HCT116 (cell line): ENCODE measurements around the gene SLC6A11. TPM values are rescaled to one million over a fixed set of nuclear protein-coding genes. Genes with fewer than 3 reads are reported as not detected.

Source experiments
- ATAC-seq: fragments of 200-7000 bp; cut with Tn5 transposase; 2 replicates; pipeline ENCODE4 v1.9.1; 2020; ENCODE audit warnings: mild to moderate bottlenecking, moderate library complexity
- BruUV-seq: library from RNA; stranded (reverse); fragments of 400-500 nt; replicated peaks from 2 replicates; lab custom pipeline; 2021; lab: Mats Ljungman, UMichigan
- CTCF ChIA-PET: fragments of 300-600 bp; sonication (Branson Sonifier 250); formaldehyde crosslinking; loops from one replicate; lab custom pipeline; 2021; ENCODE audit warnings: antibody characterized with exemption; lab: Charles Lee
- POLR2A ChIA-PET: fragments of 300-600, 350-600 bp; sonication (Branson Sonifier 250); formaldehyde crosslinking; loops from one replicate; lab custom pipeline; 2021; ENCODE audit warnings: antibody characterized with exemption; lab: Charles Lee
- RAD21 ChIA-PET, 2 experiments: fragments of 300-600 bp; sonication (Branson Sonifier 250); formaldehyde crosslinking; loops; one replicate each; lab custom pipeline; 2023; ENCODE audit warnings: low total read pairs in 2 of 2; ENCODE audit not compliant: uncharacterized antibody in 2 of 2, unreplicated experiment in 2 of 2, low non-redundant PET in 1 of 2; lab: Charles Lee
- DNase-seq: peaks from one replicate; pipeline ENCODE4 v3.0.0-alpha.2; 2010; ENCODE audit warnings: low read depth, low spot score
- H2AFZ ChIP-seq: fragments of 200-600 bp; shearing (Covaris generic), sonication (generic); 2 replicates; pipeline ENCODE4 v1.6.1; 2017; ENCODE audit warnings: low read depth, mixed run types, mixed read lengths, antibody characterized with exemption, low read length; ENCODE audit not compliant: poor library complexity, severe bottlenecking
- H3K27ac ChIP-seq: 2 replicates; pipeline ENCODE4 v1.5.1; 2012; ENCODE audit warnings: low read depth, low read length
- H3K27me3 ChIP-seq: fragments of 200-600 bp; sonication (generic); 2 replicates; pipeline ENCODE4 v1.6.1; 2016; ENCODE audit warnings: mixed run types, low read length, mixed read lengths; ENCODE audit not compliant: insufficient read depth
- H3K36me3 ChIP-seq, 2 experiments: fragments of 200-500 bp in 1 of 2; fragments of 200-600 bp in 1 of 2; sonication (Bioruptor generic) in 1 of 2; sonication (generic) in 1 of 2; 2 replicates each; pipeline versions ENCODE4 v1.5.1 to v1.6.1; 2014 to 2016; ENCODE audit warnings: low read length in 2 of 2, inconsistent platforms in 1 of 2, mixed read lengths in 1 of 2, mixed run types in 1 of 2; ENCODE audit not compliant: insufficient read depth in 2 of 2, control insufficient read depth in 1 of 2
- H3K4me1 ChIP-seq, 2 experiments: fragments of 200-600 bp in 1 of 2; sonication (generic) in 1 of 2; 2 replicates each; pipeline versions ENCODE4 v1.5.1 to v1.6.1; 2012 to 2017; ENCODE audit warnings: low read length in 2 of 2, inconsistent platforms in 1 of 2, mild to moderate bottlenecking in 1 of 2, mixed read lengths in 1 of 2, mixed run types in 1 of 2, moderate library complexity in 1 of 2; ENCODE audit not compliant: insufficient read depth in 2 of 2, control insufficient read depth in 1 of 2
- H3K4me2 ChIP-seq: fragments of 200-600 bp; sonication (generic); 2 replicates; pipeline ENCODE4 v1.6.1; 2017; ENCODE audit warnings: mixed run types, low read length, mixed read lengths
- H3K4me3 ChIP-seq, 2 experiments: fragments of 200-600 bp in 1 of 2; sonication (generic) in 1 of 2; replicated peaks in 1 of 2; 2 replicates each; pipeline ENCODE4 v1.5.1; 2011 to 2016; ENCODE audit warnings: low read length in 2 of 2, control low read depth in 1 of 2, low read depth in 1 of 2, mild to moderate bottlenecking in 1 of 2, mixed read lengths in 1 of 2, mixed run types in 1 of 2
- H3K79me2 ChIP-seq: fragments of 200-600 bp; sonication (generic); 2 replicates; pipeline ENCODE4 v1.6.1; 2017; ENCODE audit warnings: mild to moderate bottlenecking, mixed run types, low read length, moderate library complexity, mixed read lengths; ENCODE audit not compliant: insufficient read depth
- H3K9ac ChIP-seq: fragments of 200-600 bp; sonication (generic); 2 replicates; pipeline ENCODE4 v1.6.1; 2016; ENCODE audit warnings: low read length, mixed read lengths
- H3K9me2 ChIP-seq: fragments of 200-600 bp; sonication (generic), shearing (Covaris generic); 2 replicates; pipeline ENCODE4 v1.6.1; 2017; ENCODE audit warnings: mixed run types, mild to moderate bottlenecking, moderate library complexity; ENCODE audit not compliant: insufficient read depth
- H3K9me3 ChIP-seq, 2 experiments: fragments of 200-500 bp in 1 of 2; fragments of 200-600 bp in 1 of 2; sonication (Bioruptor generic) in 1 of 2; sonication (generic) in 1 of 2; 2 replicates each; pipeline ENCODE4 v1.6.1; 2014 to 2017; ENCODE audit warnings: low read length in 2 of 2, mixed read lengths in 2 of 2, inconsistent platforms in 1 of 2, low read depth in 1 of 2, mild to moderate bottlenecking in 1 of 2, mixed run types in 1 of 2, moderate library complexity in 1 of 2; ENCODE audit not compliant: control insufficient read depth in 1 of 2, insufficient read depth in 1 of 2
- H4K20me1 ChIP-seq: fragments of 200-600 bp; sonication (generic), shearing (Covaris generic); 2 replicates; pipeline ENCODE4 v1.6.1; 2017; ENCODE audit warnings: mixed run types, mild to moderate bottlenecking, moderate library complexity; ENCODE audit not compliant: insufficient read depth
- CEBPB ChIP-seq: IDR thresholded peaks from 2 replicates; pipeline ENCODE4 v1.6.1; 2012; ENCODE audit warnings: low read depth
- EZH2phosphoT487 ChIP-seq: fragments of 200-600 bp; IDR thresholded peaks from 2 replicates; pipeline ENCODE4 v1.6.1; 2018; ENCODE audit warnings: antibody characterized with exemption, borderline replicate concordance
- FOSL1 ChIP-seq: IDR thresholded peaks from 2 replicates; pipeline ENCODE4 v1.6.1; 2012; ENCODE audit warnings: low read depth
- JUND ChIP-seq: IDR thresholded peaks from 2 replicates; pipeline ENCODE4 v1.6.1; 2012
- POLR2AphosphoS5 ChIP-seq: IDR thresholded peaks from 2 replicates; pipeline ENCODE4 v1.6.1; 2011; ENCODE audit warnings: mild to moderate bottlenecking, low read depth, low read length, moderate library complexity
- RAD21 ChIP-seq: IDR thresholded peaks from 2 replicates; pipeline ENCODE4 v1.6.1; 2012; ENCODE audit warnings: low read depth, mild to moderate bottlenecking
- intact Hi-C: fragments of 100-400 bp; cut with micrococcal nuclease; formaldehyde crosslinking; loops from 2 replicates; pipeline ENCODE4 v1.10.0; 2022
- total RNA-seq: library from RNA; stranded (reverse); gene quantifications from one replicate; pipeline ENCODE4 v1.2.1, GENCODE V29; 2021; ENCODE audit not compliant: unreplicated experiment
- TF ChIP-seq, protein P1 (sequence below): IDR thresholded peaks from 2 replicates; pipeline ENCODE4 v1.6.1; 2011; ENCODE audit warnings: mild to moderate bottlenecking, low read length, moderate library complexity; ENCODE audit not compliant: insufficient replicate concordance; ENCODE audit errors: extremely low read depth
- TF ChIP-seq, protein P2 (sequence below): IDR thresholded peaks from 2 replicates; pipeline ENCODE4 v1.6.1; 2012; ENCODE audit warnings: low read depth
- TF ChIP-seq, protein P3 (sequence below), 3 experiments: fragments of 200-600 bp in 1 of 3; sonication (generic) in 1 of 3; IDR thresholded peaks in 2 of 3; conservative IDR thresholded peaks in 1 of 3; 2 replicates each; pipeline ENCODE4 v1.5.1; 2012 to 2017; ENCODE audit warnings: low read depth in 2 of 3, low read length in 2 of 3, antibody characterized with exemption in 1 of 3, borderline replicate concordance in 1 of 3, control low read depth in 1 of 3, mild to moderate bottlenecking in 1 of 3, mixed read lengths in 1 of 3, mixed run types in 1 of 3, moderate library complexity in 1 of 3; ENCODE audit not compliant: insufficient read depth in 1 of 3
- TF ChIP-seq, protein P4 (sequence below): IDR thresholded peaks from 2 replicates; pipeline ENCODE4 v1.6.1; 2012

The SLC6A11 gene
- total RNA-seq, 1 experiment from 2014 or later: not detected

DNA sequence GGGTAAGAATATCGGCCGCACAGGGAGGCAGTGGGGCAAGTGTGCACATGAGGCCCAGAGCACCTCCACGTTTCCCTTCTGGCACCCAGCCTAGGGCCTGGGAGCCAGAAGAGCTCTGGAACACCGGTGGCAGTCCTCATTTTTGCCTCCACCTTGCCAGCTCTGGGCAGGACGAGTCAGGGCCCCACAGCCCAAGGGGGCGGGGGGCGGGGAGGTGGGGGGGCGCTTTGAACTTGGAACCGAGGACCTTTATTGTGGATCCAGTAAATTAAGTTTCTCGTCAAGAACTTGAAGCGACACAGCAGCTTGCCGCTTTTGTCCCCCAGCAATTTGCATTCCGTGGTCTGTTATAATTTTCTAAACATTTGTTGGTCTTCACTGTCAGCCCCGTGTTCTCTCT, 66.8 kb downstream of the SLC6A11 start:
- H3K27ac ChIP-seq: no peak overlapping the region
- no peaks in the 10 kb centered on the region for H3K9me2 ChIP-seq
- no peaks in the 10 kb centered on the region for H3K79me2 ChIP-seq
- peaks cover 54% of the 10 kb centered on the region for H3K27me3 ChIP-seq
- no peak for ATAC-seq
- H4K20me1 ChIP-seq: no peaks in the 10 kb centered on the region
- H3K4me1 ChIP-seq: no peaks in the 10 kb centered on the region
- H3K9ac ChIP-seq: no peak overlapping the region
- POLR2A ChIA-PET: no interaction called here
- BruUV-seq: no TSS peak
- no peak overlapping the region for H3K4me3 ChIP-seq
- H3K36me3 ChIP-seq: no peaks in the 10 kb centered on the region
- no peaks in the 10 kb centered on the region for H3K9me3 ChIP-seq
- no peak for DNase-seq
- no peak overlapping the region for H2AFZ ChIP-seq
- CTCF ChIA-PET: interaction anchor here (1.3 to 2.1 kb wide), 3 partner anchors 21 to 124 kb away, joined by 3 to 11 read pairs (median 9); no protein-coding TSS in a partner anchor
- RAD21 ChIA-PET: interaction anchor here (0.7 to 1.3 kb wide), 3 partner anchors 124 to 177 kb away, joined by 3 to 5 read pairs (median 4); no protein-coding TSS in a partner anchor
- TF ChIP-seq FOSL1 (no peak), EZH2phosphoT487 (no peak), JUND (no peak), CEBPB (no peak), POLR2AphosphoS5 (no peak), RAD21 (no peak)
- TF ChIP-seq, protein P1, sequence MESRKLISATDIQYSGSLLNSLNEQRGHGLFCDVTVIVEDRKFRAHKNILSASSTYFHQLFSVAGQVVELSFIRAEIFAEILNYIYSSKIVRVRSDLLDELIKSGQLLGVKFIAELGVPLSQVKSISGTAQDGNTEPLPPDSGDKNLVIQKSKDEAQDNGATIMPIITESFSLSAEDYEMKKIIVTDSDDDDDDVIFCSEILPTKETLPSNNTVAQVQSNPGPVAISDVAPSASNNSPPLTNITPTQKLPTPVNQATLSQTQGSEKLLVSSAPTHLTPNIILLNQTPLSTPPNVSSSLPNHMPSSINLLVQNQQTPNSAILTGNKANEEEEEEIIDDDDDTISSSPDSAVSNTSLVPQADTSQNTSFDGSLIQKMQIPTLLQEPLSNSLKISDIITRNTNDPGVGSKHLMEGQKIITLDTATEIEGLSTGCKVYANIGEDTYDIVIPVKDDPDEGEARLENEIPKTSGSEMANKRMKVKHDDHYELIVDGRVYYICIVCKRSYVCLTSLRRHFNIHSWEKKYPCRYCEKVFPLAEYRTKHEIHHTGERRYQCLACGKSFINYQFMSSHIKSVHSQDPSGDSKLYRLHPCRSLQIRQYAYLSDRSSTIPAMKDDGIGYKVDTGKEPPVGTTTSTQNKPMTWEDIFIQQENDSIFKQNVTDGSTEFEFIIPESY: no peak
- TF ChIP-seq, protein P2, sequence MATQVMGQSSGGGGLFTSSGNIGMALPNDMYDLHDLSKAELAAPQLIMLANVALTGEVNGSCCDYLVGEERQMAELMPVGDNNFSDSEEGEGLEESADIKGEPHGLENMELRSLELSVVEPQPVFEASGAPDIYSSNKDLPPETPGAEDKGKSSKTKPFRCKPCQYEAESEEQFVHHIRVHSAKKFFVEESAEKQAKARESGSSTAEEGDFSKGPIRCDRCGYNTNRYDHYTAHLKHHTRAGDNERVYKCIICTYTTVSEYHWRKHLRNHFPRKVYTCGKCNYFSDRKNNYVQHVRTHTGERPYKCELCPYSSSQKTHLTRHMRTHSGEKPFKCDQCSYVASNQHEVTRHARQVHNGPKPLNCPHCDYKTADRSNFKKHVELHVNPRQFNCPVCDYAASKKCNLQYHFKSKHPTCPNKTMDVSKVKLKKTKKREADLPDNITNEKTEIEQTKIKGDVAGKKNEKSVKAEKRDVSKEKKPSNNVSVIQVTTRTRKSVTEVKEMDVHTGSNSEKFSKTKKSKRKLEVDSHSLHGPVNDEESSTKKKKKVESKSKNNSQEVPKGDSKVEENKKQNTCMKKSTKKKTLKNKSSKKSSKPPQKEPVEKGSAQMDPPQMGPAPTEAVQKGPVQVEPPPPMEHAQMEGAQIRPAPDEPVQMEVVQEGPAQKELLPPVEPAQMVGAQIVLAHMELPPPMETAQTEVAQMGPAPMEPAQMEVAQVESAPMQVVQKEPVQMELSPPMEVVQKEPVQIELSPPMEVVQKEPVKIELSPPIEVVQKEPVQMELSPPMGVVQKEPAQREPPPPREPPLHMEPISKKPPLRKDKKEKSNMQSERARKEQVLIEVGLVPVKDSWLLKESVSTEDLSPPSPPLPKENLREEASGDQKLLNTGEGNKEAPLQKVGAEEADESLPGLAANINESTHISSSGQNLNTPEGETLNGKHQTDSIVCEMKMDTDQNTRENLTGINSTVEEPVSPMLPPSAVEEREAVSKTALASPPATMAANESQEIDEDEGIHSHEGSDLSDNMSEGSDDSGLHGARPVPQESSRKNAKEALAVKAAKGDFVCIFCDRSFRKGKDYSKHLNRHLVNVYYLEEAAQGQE: no peak
- TF ChIP-seq, protein P3, sequence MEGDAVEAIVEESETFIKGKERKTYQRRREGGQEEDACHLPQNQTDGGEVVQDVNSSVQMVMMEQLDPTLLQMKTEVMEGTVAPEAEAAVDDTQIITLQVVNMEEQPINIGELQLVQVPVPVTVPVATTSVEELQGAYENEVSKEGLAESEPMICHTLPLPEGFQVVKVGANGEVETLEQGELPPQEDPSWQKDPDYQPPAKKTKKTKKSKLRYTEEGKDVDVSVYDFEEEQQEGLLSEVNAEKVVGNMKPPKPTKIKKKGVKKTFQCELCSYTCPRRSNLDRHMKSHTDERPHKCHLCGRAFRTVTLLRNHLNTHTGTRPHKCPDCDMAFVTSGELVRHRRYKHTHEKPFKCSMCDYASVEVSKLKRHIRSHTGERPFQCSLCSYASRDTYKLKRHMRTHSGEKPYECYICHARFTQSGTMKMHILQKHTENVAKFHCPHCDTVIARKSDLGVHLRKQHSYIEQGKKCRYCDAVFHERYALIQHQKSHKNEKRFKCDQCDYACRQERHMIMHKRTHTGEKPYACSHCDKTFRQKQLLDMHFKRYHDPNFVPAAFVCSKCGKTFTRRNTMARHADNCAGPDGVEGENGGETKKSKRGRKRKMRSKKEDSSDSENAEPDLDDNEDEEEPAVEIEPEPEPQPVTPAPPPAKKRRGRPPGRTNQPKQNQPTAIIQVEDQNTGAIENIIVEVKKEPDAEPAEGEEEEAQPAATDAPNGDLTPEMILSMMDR (IDR thresholded peaks at IDR 0.05 in 2 of 3, conservative IDR thresholded peaks at IDR 0.05 in 1 of 3; ENCODE audit: borderline replicate concordance in 1 of 3, insufficient read depth in 1 of 3, low read depth in 2 of 3, low read length in 2 of 3): no peak
- TF ChIP-seq, protein P4, sequence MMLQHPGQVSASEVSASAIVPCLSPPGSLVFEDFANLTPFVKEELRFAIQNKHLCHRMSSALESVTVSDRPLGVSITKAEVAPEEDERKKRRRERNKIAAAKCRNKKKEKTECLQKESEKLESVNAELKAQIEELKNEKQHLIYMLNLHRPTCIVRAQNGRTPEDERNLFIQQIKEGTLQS: no peak
- no peak overlapping the region for H3K4me2 ChIP-seq
- intact Hi-C loops: loop anchor here (1.0 to 2.0 kb wide), 3 partner anchors 111 to 176 kb away; no protein-coding TSS in a partner anchor
